Muscle of leg (tissue), 16 donors: Measurements from ENCODE around the gene NIM1K. TPM values are rescaled to one million over a fixed set of nuclear protein-coding genes. Genes with fewer than 3 reads are reported as not detected.

Experiments
- DNase-seq: peaks from one replicate; pipeline ENCODE4 v3.0.0; 2013
- H3K27ac ChIP-seq: one replicate; pipeline ENCODE4 v1.5.1; 2013; ENCODE audit warnings: mild to moderate bottlenecking, low read length, control low read depth
- H3K27me3 ChIP-seq: one replicate; pipeline ENCODE4 v1.6.1; 2013; ENCODE audit warnings: low read length; ENCODE audit not compliant: control insufficient read depth, insufficient read depth
- H3K36me3 ChIP-seq: one replicate; pipeline ENCODE4 v1.6.1; 2013; ENCODE audit warnings: low read length; ENCODE audit not compliant: control insufficient read depth, insufficient read depth
- H3K4me1 ChIP-seq: one replicate; pipeline ENCODE4 v1.6.1; 2013; ENCODE audit warnings: low read length; ENCODE audit not compliant: control insufficient read depth, insufficient read depth
- H3K4me3 ChIP-seq: one replicate; pipeline ENCODE4 v1.5.1; 2013; ENCODE audit warnings: low read length, control low read depth
- H3K9me3 ChIP-seq: replicated peaks from 2 replicates; pipeline ENCODE4 v1.6.1; 2013; ENCODE audit warnings: low read depth, low read length; ENCODE audit not compliant: control insufficient read depth
- WGBS: methylation state at CpG from one replicate; pipeline ENCODE4 v1.1.5; 2013; ENCODE audit warnings: missing lambda C conversion rate; ENCODE audit not compliant: insufficient coverage; 5-methylcytosine and 5-hydroxymethylcytosine counted together
- long read RNA-seq, 11 donors: transcript quantifications; one replicate each; lab custom pipeline, GENCODE V29; 2026
- polyA plus RNA-seq, 8 donors: library from polyadenylated mRNA; unstranded; fragments of 120-200 nt; gene quantifications; one replicate each; pipeline versions ENCODE4 v1.2.1 to v1.2.3, GENCODE V29; 2013; ENCODE audit warnings: inconsistent platforms in 1 of 8, low replicate concordance in 1 of 8; ENCODE audit not compliant: insufficient read length in 8 of 8, insufficient read depth in 1 of 8
- total RNA-seq: library from RNA; stranded (reverse); fragments of 120-200 nt; gene quantifications from one replicate; pipeline ENCODE4 v1.2.4, GENCODE V29; 2013

The NIM1K gene
- total RNA-seq (0.22 TPM), polyA plus RNA-seq (1 to 10 TPM in 1 of 8 donors, under 1 TPM in 7; 0.17 to 1.2 (median 0.36) TPM)
- long read RNA-seq, donor 1, result 0 reads
- long read RNA-seq, donor 2, result 0 reads
- long read RNA-seq, donor 3, result 0 reads
- long read RNA-seq, donor 4, result 0 reads
- long read RNA-seq, donor 5, partial matches to known transcripts, result 0 of 1 reads
- long read RNA-seq, donor 5, other reads (novel, unspliced or antisense), result 0 of 1 reads
- long read RNA-seq, donor 6, result 0 reads
- long read RNA-seq, donor 7, result 0 reads
- long read RNA-seq, donor 8, result 0 reads
- long read RNA-seq, donor 9, result 0 reads
- long read RNA-seq, donor 10, result 0 reads
- long read RNA-seq, donor 11, result 0 reads

DNA sequence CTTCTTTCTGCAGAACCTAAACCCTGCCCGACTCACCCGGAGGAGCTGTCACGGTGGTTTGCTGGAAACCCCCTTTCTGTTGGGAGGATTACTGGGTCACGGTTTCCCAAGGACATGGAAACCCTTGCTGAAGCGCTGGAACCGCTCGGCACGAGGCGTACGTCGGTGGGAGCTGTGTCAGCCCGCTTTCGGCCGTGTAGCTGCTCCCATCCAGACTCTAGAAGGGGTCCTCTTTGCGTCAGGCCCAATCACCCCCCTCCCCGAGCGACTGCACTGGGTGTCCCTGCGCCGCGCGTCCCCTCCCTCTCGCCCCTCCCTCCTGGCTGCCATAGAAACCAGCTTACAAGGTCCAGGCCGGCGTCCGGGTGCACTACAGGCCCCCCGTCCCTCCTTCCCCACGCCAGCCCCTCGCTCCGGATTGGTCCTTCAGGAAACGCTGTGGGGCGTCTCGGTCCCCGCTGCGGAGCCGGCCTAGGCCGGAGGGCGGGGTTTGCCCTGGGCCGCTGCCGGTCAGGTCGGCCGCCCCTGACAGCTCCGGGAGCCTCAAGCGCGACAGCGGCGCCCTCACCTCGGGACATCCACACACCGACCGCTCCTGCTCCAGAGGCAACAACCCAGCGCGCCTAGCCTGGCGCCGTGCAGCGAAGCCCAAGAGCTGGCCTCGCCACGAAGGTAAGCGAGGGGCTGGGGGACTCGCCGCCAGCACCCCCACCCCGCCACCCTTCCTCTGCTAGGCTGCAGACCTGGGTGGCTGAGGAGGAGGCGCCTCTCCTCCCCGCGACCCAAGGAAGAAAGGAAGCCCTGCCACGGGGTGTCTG lies at the start of gene NIM1K:
Gene NIM1K, plus strand, starts transcription at position 486 of the 818 bp plus-strand sequence. CDS start 53,551 bp downstream, outside the sequence.
- Histone ChIP-seq H3K4me1 (peaks cover 20% of the 10 kb centered on the region), H3K27me3 (peaks cover 22% of the 10 kb centered on the region), H3K4me3 (peak within 1 kb of the TSS; percentile 45), H3K36me3 (no peaks in the 10 kb centered on the region), H3K27ac (no peak within 1 kb of the TSS), H3K9me3 (no peaks in the 10 kb centered on the region)
- WGBS, result under 1% methylated on average over 49 of the region's 64 CpGs
- peak; percentile 79 for DNase-seq

DNA sequence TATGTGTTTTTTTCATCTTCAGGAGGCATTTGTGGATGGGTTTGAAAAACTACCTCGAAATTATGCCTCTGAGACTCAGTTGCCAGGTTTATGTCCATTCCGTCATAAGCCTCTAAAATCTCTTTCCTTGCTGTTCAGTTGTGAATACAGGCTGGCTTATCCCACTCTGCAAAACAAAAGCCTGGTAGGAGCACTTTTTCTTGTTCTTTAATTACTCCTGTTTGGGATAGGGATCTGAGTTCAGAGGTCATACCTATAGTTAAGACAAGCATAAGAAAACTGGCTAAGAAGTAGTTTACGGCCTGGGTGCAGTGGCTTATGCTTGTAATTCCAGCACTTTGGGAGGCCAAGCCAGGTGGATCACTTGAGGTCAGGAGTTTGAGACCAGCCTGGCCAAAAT lies 47.0 kb upstream of the NIM1K start:
- H3K27ac ChIP-seq, result no peak overlapping the region
- 86% methylated on average over 1 of the region's 3 CpGs for WGBS
- H3K9me3 ChIP-seq, result no peaks in the 10 kb centered on the region
- H3K27me3 ChIP-seq, result no peaks in the 10 kb centered on the region
- no peak overlapping the region for H3K4me3 ChIP-seq
- no peaks in the 10 kb centered on the region for H3K4me1 ChIP-seq
- DNase-seq, result no peak
- H3K36me3 ChIP-seq, result peaks cover 21% of the 10 kb centered on the region

GRCh38 chr5:43146958-43147357 lies 45.1 kb upstream of the NIM1K start:
- Histone ChIP-seq H3K4me3 (no peak overlapping the region), H3K27ac (no peak overlapping the region), H3K36me3 (peaks cover 18% of the 10 kb centered on the region), H3K9me3 (no peaks in the 10 kb centered on the region), H3K27me3 (no peaks in the 10 kb centered on the region), H3K4me1 (no peaks in the 10 kb centered on the region)
- WGBS, result no CpG with 5 or more reads among the region's 1 CpG
- no peak for DNase-seq

GRCh38 chr5:43148417-43148816 lies 43.6 kb upstream of the NIM1K start:
- H3K36me3 ChIP-seq, result peaks cover 18% of the 10 kb centered on the region
- no peak overlapping the region for H3K4me3 ChIP-seq
- H3K4me1 ChIP-seq, result no peaks in the 10 kb centered on the region
- no peaks in the 10 kb centered on the region for H3K9me3 ChIP-seq
- no CpG with 5 or more reads among the region's 1 CpG for WGBS
- no peak for DNase-seq
- no peaks in the 10 kb centered on the region for H3K27me3 ChIP-seq
- H3K27ac ChIP-seq, result no peak overlapping the region

DNA sequence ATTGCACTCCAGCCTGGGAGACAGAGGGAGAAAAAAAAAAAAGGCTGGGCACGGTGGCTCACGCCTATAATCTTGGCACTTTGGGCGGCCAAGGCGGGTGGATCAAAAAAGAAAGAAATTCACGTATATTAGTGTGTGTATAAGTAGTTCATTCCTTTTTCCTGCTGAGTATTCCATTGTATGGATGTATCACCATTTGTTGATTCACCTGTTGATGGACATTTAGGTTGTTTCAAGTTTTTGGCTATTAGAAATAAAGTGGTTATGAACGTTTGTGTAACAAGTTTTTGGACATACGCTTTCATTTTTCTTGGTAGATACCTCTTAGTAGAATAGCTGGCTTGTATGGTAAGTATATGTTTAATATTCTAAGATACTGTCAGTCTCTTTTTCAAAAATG lies 42.8 kb upstream of the NIM1K start:
- no peaks in the 10 kb centered on the region for H3K27me3 ChIP-seq
- H3K9me3 ChIP-seq, result no peaks in the 10 kb centered on the region
- WGBS, result no CpG with 5 or more reads among the region's 7 CpGs
- peaks cover 4% of the 10 kb centered on the region for H3K4me1 ChIP-seq
- H3K27ac ChIP-seq, result no peak overlapping the region
- peaks cover 17% of the 10 kb centered on the region for H3K36me3 ChIP-seq
- DNase-seq, result no peak
- no peak overlapping the region for H3K4me3 ChIP-seq

- H3K4me3 ChIP-seq, result no peak overlapping the region
- H3K27ac ChIP-seq, result no peak overlapping the region
- DNase-seq, result peak; percentile 12
- H3K9me3 ChIP-seq, result no peaks in the 10 kb centered on the region
- 83% methylated on average over 1 of the region's 2 CpGs for WGBS
- peaks cover 10% of the 10 kb centered on the region for H3K4me1 ChIP-seq
- H3K36me3 ChIP-seq, result peaks cover 11% of the 10 kb centered on the region
- no peaks in the 10 kb centered on the region for H3K27me3 ChIP-seq
Measured at GRCh38 chr5:43150075-43150474, 42.0 kb upstream of the NIM1K start.

GRCh38 chr5:43150748-43151147 lies 41.3 kb upstream of the NIM1K start:
- WGBS, result no CpG with 5 or more reads among the region's 2 CpGs
- Histone ChIP-seq H3K9me3 (no peaks in the 10 kb centered on the region), H3K4me1 (peaks cover 10% of the 10 kb centered on the region), H3K27me3 (no peaks in the 10 kb centered on the region), H3K4me3 (no peak overlapping the region), H3K36me3 (peaks cover 9% of the 10 kb centered on the region), H3K27ac (no peak overlapping the region)
- DNase-seq, result no peak

- no CpG with 5 or more reads among the region's 3 CpGs for WGBS
- Histone ChIP-seq H3K27ac (no peak overlapping the region), H3K4me3 (no peak overlapping the region), H3K4me1 (peaks cover 10% of the 10 kb centered on the region), H3K36me3 (peaks cover 7% of the 10 kb centered on the region), H3K27me3 (no peaks in the 10 kb centered on the region), H3K9me3 (no peaks in the 10 kb centered on the region)
- no peak for DNase-seq
Measured at GRCh38 chr5:43152946-43153345, 39.1 kb upstream of the NIM1K start.

DNA sequence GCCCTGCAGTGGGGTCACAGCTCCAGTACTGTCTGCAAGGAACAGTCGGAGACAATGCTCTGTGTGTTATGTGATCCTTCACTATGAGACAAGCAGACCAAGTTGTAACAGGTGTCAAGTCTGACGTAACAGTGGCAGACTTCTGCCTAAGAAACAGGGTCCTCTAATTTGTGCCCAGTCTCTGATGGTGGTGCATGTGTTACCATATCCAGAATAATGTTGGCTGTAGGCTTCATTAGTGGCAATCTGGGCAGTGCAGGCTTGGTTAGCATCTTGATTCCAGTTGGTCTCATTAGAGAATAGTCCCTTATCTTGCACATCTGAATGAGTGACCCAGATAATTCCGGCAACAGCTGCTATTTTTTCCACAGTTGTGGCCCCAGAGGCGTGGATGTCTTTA lies 37.6 kb upstream of the NIM1K start:
- Histone ChIP-seq H3K36me3 (peaks cover 13% of the 10 kb centered on the region), H3K4me3 (no peak overlapping the region), H3K27me3 (no peaks in the 10 kb centered on the region), H3K27ac (no peak overlapping the region), H3K9me3 (no peaks in the 10 kb centered on the region), H3K4me1 (peaks cover 10% of the 10 kb centered on the region)
- WGBS, result 94% methylated on average over 3 of the region's 4 CpGs
- peak; percentile 49 for DNase-seq

DNA sequence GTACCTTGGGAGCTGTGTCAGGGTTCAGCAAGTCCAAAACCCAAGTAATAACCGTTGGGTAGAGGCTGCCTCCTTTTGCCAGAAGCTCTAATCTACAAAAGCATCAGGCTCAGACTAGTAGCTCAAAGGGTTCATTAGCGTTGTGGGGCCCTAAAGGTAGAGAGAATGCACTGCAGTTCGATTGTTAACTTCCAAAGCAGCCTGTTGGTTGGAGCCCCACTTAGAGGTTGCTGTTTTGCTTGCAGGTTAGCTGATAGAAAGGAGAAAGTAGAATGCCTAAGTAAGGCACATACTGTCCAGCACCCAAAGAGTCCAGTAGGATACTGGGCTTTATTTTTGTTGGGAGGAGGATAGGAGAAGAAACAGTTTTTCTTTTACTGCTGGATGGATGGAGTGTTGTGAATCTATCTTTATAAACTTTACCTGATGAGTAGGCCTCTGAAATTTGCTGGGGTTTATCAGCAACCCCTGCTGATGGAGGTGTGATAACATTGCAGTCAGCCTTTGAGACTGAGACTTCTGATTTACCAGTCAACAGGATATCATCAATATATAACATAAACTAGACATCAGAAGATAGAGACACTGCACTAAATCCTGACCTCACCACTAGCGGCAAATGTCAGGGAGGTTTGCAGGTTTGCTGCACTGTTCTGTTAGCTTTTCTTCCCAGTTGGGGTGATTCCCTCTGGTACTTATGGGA lies 36.5 kb upstream of the NIM1K start:
- no peak for DNase-seq
- Histone ChIP-seq H3K4me3 (no peak overlapping the region), H3K9me3 (no peaks in the 10 kb centered on the region), H3K4me1 (peaks cover 10% of the 10 kb centered on the region), H3K36me3 (peaks cover 13% of the 10 kb centered on the region), H3K27ac (no peak overlapping the region), H3K27me3 (no peaks in the 10 kb centered on the region)
- WGBS, result 79% methylated on average over 2 of the region's 4 CpGs
